ENCODE results near the gene TMEM132D.

DNA sequence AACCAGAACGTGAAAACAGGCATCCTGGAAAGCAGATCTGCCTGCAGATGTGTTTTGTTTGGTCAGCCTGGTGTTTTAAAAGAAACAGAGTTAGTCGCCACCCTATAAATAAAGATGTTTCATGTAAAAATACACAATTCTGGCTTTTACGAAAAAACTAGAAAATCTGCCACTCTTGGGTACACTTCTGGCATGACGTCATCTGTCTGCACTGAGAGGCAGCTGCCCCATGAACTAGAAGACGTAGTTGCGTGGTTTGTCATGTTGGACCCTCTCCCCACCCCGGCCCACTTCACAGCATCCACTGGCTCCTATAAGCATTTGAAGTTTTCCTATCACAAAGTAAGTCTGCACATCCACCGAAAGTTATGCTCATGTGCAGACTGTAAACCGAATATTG is 658.1 kb downstream of the TMEM132D start:
- TF ChIP-seq, protein P1, sequence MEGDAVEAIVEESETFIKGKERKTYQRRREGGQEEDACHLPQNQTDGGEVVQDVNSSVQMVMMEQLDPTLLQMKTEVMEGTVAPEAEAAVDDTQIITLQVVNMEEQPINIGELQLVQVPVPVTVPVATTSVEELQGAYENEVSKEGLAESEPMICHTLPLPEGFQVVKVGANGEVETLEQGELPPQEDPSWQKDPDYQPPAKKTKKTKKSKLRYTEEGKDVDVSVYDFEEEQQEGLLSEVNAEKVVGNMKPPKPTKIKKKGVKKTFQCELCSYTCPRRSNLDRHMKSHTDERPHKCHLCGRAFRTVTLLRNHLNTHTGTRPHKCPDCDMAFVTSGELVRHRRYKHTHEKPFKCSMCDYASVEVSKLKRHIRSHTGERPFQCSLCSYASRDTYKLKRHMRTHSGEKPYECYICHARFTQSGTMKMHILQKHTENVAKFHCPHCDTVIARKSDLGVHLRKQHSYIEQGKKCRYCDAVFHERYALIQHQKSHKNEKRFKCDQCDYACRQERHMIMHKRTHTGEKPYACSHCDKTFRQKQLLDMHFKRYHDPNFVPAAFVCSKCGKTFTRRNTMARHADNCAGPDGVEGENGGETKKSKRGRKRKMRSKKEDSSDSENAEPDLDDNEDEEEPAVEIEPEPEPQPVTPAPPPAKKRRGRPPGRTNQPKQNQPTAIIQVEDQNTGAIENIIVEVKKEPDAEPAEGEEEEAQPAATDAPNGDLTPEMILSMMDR (IDR thresholded peaks at IDR 0.05; ENCODE audit: poor library complexity, severe bottlenecking) = no peak
- TF ChIP-seq POLR2AphosphoS5 (IDR thresholded peaks at IDR 0.05) (no peak), TAF1 (IDR thresholded peaks at IDR 0.05; ENCODE audit: low read depth) (no peak), EZH2 (IDR thresholded peaks at IDR 0.05; ENCODE audit: borderline replicate concordance, insufficient read depth, low read length, poor library complexity, severe bottlenecking) (no peak), EP300 (conservative IDR thresholded peaks at IDR 0.05; ENCODE audit: poor library complexity, severe bottlenecking) (no peak), SMC3 (conservative IDR thresholded peaks at IDR 0.05; ENCODE audit: poor library complexity) (no peak)
- TF ChIP-seq, protein P2, sequence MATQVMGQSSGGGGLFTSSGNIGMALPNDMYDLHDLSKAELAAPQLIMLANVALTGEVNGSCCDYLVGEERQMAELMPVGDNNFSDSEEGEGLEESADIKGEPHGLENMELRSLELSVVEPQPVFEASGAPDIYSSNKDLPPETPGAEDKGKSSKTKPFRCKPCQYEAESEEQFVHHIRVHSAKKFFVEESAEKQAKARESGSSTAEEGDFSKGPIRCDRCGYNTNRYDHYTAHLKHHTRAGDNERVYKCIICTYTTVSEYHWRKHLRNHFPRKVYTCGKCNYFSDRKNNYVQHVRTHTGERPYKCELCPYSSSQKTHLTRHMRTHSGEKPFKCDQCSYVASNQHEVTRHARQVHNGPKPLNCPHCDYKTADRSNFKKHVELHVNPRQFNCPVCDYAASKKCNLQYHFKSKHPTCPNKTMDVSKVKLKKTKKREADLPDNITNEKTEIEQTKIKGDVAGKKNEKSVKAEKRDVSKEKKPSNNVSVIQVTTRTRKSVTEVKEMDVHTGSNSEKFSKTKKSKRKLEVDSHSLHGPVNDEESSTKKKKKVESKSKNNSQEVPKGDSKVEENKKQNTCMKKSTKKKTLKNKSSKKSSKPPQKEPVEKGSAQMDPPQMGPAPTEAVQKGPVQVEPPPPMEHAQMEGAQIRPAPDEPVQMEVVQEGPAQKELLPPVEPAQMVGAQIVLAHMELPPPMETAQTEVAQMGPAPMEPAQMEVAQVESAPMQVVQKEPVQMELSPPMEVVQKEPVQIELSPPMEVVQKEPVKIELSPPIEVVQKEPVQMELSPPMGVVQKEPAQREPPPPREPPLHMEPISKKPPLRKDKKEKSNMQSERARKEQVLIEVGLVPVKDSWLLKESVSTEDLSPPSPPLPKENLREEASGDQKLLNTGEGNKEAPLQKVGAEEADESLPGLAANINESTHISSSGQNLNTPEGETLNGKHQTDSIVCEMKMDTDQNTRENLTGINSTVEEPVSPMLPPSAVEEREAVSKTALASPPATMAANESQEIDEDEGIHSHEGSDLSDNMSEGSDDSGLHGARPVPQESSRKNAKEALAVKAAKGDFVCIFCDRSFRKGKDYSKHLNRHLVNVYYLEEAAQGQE (IDR thresholded peaks at IDR 0.05; ENCODE audit: borderline replicate concordance) = no peak

Data from neural cell (in vitro differentiated cells).